Measurements from ENCODE around the gene ENTPD3.

The ENTPD3 gene, protein sequence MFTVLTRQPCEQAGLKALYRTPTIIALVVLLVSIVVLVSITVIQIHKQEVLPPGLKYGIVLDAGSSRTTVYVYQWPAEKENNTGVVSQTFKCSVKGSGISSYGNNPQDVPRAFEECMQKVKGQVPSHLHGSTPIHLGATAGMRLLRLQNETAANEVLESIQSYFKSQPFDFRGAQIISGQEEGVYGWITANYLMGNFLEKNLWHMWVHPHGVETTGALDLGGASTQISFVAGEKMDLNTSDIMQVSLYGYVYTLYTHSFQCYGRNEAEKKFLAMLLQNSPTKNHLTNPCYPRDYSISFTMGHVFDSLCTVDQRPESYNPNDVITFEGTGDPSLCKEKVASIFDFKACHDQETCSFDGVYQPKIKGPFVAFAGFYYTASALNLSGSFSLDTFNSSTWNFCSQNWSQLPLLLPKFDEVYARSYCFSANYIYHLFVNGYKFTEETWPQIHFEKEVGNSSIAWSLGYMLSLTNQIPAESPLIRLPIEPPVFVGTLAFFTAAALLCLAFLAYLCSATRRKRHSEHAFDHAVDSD

DNA sequence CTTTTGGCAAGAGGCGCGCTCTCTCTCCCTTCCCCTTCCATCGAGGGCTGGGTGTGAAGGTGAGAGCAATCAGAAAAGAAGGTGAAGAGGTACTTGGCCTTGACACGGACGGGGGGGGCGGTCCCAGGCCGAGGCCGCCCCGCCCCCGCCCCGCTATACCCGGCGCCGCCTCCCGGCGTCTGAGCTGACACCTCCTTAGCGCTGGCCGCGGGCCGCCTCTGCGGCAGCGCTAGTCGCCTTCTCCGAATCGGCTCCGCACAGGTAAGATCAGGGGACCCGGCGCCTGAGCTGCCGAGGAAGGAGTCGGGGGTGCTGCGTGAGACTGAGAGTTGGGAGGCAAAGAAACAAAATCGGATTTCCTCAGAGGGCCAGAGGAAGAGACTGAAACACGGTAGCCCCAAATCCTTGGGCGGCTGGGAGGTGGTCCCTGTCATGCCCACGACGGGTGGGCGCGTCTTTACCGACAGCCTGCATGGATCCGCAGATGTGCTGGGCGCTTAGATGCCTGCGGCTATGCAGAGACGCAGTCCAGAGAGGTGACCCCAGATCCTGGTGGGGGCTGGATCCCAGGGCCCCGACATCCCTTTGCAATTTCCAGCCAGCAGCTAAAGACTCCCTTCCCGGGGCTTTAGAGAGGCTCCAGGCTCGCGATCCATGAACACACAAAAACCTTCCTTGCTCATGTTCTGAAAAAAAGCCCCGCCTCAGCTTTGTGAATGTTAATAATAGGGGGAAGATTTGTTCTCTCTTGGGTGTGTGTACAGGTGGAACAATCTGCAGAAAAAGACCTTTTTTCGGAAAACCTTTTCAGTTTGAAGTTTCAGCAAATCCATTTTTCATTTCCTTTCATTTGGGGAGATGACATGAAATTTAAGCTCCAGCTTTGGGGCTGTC lies at the start of gene ENTPD3:
TSS of gene ENTPD3 (plus strand) at position 184 of the 894 bp plus-strand sequence. CDS start 874 bp downstream, outside the sequence.
- peak in 3 of 4 experiments; percentile 7 to 19 (median 18) for DNase-seq (ENCODE audit: low read depth in 4 of 4, low spot score in 1 of 4)

DNA sequence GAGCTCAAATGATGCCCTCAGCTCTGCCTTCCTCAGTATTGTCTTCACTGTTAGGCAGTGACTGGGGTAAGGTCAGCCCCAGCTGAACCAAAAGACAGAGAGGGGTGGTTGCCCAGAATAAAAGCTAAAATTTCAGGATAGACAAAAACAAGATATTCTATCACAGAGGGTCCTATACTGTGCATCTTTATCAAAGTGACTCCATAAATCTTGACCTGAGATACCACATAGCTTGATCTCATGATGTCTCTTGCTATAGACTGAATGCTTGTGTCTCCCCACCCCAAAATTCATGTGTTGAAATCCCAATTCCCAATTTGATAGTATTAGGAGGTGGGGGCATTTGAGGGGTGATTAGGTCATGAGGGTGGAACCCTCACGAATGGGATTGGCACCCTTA lies 47.1 kb upstream of the ENTPD3 start:
- DNase-seq (ENCODE audit: low read depth in 4 of 4, low spot score in 1 of 4), result no peak

DNA sequence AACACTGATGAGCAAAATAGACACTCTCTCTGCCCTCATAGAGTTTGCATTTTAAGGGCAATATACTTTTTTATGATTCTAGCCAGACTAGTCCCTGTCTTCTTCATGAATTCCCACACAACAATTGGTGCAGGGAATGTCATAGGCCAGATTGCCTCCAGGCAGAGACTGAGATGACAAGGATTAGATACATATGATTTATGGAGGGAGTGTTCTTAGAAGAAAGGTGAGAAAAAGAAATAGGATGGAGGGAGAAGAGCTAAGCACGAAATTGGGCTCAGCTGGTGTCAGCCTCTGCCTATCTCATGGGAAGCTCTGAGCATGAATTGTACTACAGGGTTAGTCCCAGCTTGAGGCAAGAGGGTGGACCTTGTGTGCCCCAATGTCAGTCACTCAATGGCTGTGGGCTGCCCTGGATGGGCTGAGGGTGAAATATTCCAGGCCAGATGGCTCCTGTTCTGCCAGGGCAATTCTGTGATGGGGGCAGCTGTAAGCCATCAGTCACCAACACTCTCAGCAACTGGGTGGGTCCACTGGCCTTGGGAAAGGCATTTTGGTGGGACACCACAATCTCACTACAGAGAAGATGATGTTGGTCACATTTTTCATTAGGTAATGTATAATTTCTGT lies 46.3 kb upstream of the ENTPD3 start:
- no peak for DNase-seq (ENCODE audit: low read depth in 4 of 4, low spot score in 1 of 4)

DNA sequence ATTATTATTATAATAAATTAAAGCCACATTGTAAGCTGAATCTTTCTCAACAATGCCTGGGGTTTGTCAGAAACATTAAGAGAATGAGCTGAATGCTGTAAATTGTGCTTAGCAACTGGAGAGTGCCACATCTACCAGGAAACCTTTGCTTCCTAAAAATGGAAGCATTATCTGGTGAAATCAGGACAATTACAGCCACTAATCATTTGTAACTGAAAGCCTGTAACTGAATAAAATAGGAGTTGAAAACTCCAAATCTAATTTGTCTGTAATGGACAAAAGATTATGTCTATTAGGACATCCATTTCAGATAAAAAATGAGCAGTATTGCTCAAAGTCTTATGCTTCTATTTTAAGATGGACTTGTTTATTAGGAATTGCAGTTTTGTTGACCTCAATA lies 45.3 kb upstream of the ENTPD3 start:
- no peak for DNase-seq (ENCODE audit: low read depth in 4 of 4, low spot score in 1 of 4)

DNA sequence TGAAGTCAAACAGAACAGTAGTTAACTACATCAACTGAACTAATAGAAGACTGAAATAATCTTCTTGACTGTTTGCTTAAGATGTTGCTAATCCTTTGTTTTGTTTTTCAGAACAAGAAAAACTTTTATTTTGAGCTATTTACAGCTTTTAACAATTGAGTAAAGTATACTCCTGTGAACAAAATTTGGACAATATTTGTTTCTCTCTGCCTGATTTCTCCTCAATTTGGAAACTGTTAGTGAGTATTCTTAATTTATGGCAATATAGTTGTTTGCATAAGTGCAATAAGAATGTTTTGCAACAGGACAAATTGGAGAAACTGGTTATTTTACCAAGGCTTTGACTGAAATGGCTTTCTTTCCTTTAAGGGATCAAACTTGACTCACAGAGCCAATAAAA lies 36.5 kb upstream of the ENTPD3 start:
- DNase-seq (ENCODE audit: low read depth in 4 of 4, low spot score in 1 of 4), result no peak

DNA sequence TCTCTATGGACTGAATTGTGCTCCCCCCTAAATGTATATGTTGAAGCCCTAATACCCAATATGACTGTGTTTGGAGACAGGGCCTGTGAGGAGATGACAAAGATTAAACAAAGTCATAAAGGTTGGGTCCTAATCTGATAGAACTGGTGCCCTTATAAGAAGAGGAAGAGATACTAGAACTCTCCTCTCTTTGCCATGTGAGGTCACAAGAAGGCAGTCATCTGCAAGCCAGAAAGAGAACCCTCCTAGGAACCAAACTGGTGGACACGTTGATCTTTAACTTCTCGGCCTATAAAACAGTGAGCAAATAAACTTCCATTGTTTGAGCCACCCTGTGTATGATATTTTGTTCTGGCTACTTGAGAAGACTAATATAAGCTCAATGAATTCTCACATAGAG lies 31.6 kb upstream of the ENTPD3 start:
- DNase-seq (ENCODE audit: low read depth in 4 of 4, low spot score in 1 of 4), result no peak

DNA sequence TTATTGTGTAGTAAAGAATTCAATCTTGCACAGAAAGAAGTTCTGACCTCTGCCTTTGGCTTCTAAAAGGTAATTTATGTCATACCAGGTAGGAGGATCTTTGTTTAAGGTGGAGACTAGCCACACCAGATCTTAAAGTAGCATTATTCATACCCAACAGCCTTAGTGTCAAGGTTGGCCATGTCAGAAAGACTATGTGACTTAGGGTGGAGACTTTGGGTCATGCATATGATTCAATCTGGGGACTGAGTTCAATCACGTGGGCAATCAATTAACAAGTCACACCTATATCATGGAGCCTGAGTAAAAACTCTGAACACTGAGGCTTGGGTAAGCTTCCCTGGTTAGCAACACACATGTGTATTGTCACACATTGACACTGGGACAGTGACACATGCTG lies 28.5 kb upstream of the ENTPD3 start:
- DNase-seq (ENCODE audit: low read depth in 4 of 4, low spot score in 1 of 4), result no peak

- no peak for DNase-seq (ENCODE audit: low read depth in 4 of 4, low spot score in 1 of 4)
Measured at GRCh38 chr3:40363674-40364073, 23.3 kb upstream of the ENTPD3 start.

DNA sequence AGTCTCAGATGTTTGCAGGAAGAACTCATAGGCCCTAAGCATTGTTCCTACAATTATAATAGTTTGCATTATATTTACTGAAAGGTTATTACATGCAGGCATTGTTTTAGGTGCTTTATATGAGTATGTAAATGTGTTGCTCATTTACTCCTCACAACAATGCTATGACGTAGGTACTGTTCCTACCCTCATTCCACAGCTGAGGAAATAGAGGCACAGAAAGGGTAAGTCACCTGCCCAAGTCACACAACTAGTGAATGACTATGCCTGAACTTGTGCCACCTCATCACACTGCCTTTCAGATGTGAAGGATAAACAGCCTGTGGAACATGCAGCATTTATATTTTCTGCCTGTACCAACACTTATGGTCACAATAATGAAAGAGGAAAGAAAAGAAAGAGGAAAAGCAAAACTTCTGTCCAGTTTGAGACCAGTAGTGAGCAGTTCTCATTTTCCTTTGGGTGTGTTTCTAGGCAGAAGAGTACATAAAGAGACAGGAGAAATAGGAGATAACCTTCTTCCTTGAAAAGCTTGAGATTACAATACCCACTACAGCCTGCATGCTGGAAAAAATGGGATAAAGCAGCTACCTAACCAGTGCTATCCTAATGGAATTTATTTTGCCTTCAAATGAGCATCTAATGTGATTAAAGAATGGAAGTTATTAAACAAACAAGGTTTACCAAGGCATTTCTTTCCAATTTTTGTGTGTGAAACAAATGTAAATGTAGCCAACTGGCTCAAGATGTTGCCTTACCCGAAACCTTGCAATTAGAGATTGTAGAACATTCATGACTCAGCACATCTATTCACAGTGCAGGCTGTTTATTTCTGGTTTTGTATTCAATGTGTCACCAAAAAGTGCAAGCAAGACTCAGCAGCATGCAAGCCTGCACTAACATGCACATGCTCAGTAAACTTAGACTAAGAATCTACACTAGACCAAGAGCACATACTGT lies 20.5 kb upstream of the ENTPD3 start:
- DNase-seq (ENCODE audit: low read depth in 4 of 4, low spot score in 1 of 4), result no peak

DNA sequence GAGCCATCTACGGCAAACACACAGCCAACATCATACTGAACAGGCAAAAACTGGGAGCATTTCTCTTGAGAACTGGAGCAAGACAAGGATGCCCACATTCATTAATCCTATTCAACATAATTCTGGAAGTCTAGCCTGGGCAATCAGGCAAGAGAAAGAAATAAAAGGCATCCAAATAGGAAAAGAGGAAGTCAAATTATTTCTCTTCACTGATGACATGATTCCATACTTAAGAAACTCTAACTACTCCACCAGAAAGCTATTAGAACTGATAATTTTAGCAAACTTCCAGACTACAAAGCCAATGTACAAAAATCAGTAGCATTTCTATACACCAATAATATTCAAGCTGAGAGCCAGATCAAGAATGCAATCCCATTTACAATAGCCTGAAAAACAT lies 17.3 kb upstream of the ENTPD3 start:
- DNase-seq (ENCODE audit: low read depth in 4 of 4, low spot score in 1 of 4), result no peak

DNA sequence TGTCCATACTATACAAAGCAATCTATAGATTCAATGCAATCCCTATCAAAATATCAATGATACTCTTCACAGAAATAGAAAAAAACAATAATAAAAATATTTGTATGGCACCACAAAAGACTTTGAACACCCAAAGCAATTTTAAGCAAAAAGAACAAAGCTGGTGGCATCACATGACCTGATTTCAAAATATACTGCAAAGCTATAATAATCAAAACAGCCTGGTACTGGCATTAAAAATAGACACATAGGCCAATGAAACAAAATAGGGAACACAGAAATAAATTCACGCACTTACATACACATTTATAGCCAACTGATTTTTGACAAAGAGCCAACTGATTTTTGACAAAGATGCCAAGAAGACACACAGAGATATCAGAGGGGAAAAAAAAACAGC lies 9.2 kb upstream of the ENTPD3 start:
- DNase-seq (ENCODE audit: low read depth in 4 of 4, low spot score in 1 of 4), result no peak

GRCh38 chr3:40379674-40380306 lies 7.2 kb upstream of the ENTPD3 start:
- no peak for DNase-seq (ENCODE audit: low read depth in 4 of 4, low spot score in 1 of 4)

GRCh38 chr3:40381904-40382616 lies 4.9 kb upstream of the ENTPD3 start:
- DNase-seq (ENCODE audit: low read depth in 4 of 4, low spot score in 1 of 4), result no peak

- no peak for DNase-seq (ENCODE audit: low read depth in 4 of 4, low spot score in 1 of 4)
Measured at GRCh38 chr3:40382617-40382979, 4.4 kb upstream of the ENTPD3 start.

DNA sequence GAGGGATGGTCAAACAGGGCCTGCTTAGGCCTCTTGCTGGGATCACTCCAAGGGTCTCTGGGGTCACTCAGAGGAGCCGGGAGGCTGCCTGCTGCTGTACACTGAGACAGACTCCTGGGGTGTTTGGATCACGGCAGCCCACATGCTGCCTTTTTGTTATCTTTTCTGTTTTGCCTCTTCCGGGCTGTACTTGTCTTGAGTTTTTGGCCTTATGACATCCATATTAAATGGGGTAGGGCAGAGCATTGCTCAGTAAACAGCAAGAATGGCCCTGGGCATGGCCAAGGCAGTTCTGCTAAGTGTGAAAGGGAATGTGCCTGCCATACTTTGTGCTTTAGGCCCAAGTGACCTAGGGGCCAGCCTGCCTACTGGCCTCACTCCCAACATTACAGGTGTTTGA lies 771 bp upstream of the ENTPD3 start:
- no peak for DNase-seq (ENCODE audit: low read depth in 4 of 4, low spot score in 1 of 4)

GRCh38 chr3:40387895-40388254 lies 891 bp downstream of the ENTPD3 start:
- DNase-seq (ENCODE audit: low read depth in 4 of 4, low spot score in 1 of 4), result no peak

DNA sequence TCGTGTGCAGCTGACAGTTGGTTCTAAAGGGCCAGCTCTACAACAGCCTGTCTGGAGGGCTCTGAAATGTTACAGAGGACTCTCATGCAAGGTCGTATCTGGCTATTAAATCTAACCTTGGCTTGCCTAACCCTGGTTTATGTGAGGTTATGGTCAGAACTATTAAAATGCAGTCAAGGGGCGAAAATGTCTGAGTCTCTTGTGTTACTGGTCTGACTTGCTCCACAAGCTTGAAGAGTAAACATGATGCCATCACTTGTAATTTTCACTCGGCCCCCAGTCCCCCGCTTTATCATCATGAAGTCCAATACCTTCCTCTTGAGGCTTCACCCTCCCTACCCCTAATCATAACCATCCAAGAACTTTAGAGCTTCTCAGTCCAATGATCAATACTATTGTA lies 9.4 kb downstream of the ENTPD3 start:
- DNase-seq (ENCODE audit: low read depth in 4 of 4, low spot score in 1 of 4), result no peak

DNA sequence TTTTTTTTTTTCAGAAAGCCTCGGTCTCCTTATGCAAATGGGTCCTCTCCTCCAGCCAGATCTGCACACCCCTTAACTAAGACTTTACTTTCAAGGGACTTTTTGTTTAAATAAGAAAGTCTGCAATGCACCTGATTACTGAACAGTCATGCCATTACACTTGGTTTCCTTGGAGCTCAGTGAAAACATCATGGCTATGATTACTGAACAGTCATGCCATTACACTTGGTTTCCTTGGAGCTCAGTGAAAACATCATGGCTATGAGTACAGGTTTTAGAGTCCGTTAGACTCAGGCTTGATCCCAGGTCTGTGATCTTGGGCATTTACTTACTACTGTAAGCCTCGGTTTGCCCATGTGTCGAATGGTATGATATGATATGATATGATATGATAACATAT lies 10.1 kb downstream of the ENTPD3 start:
- DNase-seq (ENCODE audit: low read depth in 4 of 4, low spot score in 1 of 4), result no peak

DNA sequence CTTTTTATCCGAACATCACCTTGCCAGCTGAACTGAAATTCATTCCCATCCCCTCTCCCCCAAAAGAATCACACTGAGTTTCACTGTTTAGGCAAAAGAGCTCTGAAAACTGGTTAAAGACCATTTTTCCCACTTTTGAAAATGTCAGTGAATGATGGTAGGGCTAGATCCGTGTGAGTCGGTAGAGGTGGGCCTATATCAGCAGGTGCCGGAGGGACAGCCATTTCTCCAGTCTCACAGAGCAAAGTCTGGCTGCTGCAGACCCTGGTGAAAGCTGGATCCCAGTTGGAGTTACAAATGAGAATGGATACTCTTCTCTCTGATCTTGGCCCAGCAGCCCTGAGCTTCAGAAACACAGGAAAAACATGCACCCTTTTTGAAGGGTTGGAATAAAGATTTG lies 10.9 kb downstream of the ENTPD3 start:
- DNase-seq (ENCODE audit: low read depth in 4 of 4, low spot score in 1 of 4), result no peak

Measured in stimulated activated CD4-positive, alpha-beta T cell treated with anti-CD3 and anti-CD28 coated beads, Interleukin-1b, Interleukin-23, amount 100 ng/mL, for 24 hours (primary cell).